Epithelial cell of proximal tubule (primary cell): Measurements from ENCODE around the gene FAM151A. TPM values are rescaled to one million over a fixed set of nuclear protein-coding genes. Genes with fewer than 3 reads are reported as not detected.

ENCODE experiments used
- DNase-seq: peaks from one replicate; pipeline ENCODE4 v3.0.0-alpha.2; 2011; ENCODE audit warnings: low read depth
- H3K4me3 ChIP-seq: 2 replicates; pipeline ENCODE4 v1.5.1; 2011; ENCODE audit warnings: low read depth, mild to moderate bottlenecking, low read length
- CTCF ChIP-seq: conservative IDR thresholded peaks from 2 replicates; pipeline ENCODE4 v1.5.1; 2012; ENCODE audit warnings: low read depth, mild to moderate bottlenecking, low read length
- total RNA-seq: library from RNA; depleted of rRNA; stranded (reverse); fragments of >200 nt; gene quantifications from 2 replicates; pipeline ENCODE4 v1.2.3, GENCODE V29; 2015

The FAM151A gene
- total RNA-seq, 1 donor from 2014 or later, result not detected

DNA sequence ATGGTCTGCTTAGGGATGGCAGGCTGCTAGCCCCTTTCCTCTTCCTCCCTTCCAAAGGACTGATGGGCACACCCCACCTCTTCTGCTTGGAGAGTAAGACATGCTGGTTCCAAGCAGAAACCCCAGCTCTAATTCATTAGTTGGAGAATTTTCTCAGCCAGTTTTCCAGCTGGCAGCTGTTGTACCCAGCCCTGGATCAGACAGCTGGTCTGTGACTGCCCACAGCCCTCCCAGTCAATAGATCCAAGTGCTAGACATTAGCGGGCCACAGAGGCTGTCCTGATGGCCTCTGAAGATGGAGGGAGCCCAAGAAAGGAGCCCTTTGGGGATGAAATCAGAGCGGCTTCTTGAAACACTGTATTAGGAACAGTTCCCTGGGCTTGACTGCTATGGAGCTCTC lies 39.5 kb downstream of the FAM151A start:
- no peak for TF ChIP-seq CTCF
- H3K4me3 ChIP-seq, result no peak overlapping the region
- no peak for DNase-seq

DNA sequence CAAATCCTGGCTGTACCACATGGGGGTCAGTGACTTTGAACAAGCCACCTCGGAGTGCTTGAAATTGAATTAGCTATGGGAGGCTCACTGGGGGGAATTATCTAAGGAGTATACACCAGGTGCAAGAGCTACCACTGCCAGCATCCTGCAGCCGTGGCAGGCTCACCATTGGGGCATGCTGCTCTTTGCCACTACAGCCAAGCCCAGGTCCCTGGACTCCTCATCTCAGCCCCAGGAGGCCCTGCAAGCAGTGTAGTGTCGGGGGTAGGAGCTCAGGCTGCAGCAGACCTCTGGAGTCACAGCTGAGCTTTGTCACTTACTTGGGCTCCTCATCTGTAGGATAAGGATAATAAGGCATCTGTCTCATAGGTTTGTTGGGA lies 40.0 kb downstream of the FAM151A start:
- no peak for TF ChIP-seq CTCF
- no peak for DNase-seq

GRCh38 chr1:54582566-54583306 lies 40.6 kb downstream of the FAM151A start:
- DNase-seq, result no peak
- no peak for TF ChIP-seq CTCF
- no peak overlapping the region for H3K4me3 ChIP-seq

More for the DNA sequence above, 40.0 kb downstream of the FAM151A start:
- H3K4me3 ChIP-seq, result no peak overlapping the region

DNA sequence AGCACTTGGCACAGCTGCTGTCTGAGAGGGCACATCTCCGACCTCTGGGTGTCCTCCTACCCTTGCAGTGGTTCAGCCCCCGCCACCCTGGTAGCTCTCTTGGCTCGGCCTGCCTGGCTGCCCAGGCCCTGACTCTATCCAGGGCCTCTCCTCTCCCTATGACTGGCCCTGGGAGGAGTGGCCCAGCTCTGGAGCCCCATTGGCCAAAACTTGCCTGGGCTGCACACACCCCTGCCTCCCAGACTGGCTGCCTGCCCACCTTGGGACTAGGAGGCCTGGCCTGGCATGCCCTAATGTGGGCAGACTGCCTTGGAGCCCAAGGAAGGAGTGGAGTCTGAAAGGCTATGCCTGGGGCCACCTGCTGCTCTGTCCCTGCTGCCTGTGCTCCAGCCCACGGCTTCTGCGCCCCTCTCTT lies 41.7 kb downstream of the FAM151A start:
- peak; percentile 47 for DNase-seq
- H3K4me3 ChIP-seq, result no peak overlapping the region
- no peak for TF ChIP-seq CTCF

DNA sequence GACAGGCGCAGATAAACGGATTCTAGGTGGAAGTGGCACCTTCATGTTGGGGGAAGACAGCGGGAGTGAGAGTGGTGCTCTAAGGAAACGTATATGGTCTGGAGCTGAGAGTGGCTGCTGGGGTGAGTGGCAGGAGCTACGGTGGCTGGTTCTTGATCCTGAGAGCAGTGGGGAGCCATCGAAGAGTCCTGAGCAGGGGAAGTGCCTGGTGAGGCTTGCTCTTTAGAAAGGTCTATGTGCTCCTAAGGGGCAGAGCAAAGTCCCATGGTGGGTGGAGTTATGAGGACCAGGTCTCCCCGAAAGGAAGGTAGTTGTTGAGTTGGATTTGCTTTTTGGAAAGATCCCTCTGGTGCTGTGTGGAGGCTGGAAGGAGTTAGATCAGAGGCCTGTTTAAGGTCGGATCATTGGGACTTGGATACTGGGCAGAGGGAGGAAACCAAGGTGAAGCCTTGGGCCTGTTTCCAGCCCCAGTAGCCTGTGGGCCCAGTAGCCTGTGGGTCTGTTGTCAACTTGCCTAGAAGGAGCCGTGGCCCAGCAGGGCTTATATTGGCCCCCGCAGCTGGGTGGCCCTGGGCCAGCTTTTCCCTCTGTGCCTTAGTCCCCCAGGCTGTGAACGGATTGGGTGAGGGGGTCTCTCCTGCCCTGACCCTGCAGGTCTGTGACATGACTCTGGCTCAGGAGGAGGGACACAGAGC lies 42.3 kb downstream of the FAM151A start:
- TF ChIP-seq CTCF, result no peak
- DNase-seq, result no peak
- no peak overlapping the region for H3K4me3 ChIP-seq

DNA sequence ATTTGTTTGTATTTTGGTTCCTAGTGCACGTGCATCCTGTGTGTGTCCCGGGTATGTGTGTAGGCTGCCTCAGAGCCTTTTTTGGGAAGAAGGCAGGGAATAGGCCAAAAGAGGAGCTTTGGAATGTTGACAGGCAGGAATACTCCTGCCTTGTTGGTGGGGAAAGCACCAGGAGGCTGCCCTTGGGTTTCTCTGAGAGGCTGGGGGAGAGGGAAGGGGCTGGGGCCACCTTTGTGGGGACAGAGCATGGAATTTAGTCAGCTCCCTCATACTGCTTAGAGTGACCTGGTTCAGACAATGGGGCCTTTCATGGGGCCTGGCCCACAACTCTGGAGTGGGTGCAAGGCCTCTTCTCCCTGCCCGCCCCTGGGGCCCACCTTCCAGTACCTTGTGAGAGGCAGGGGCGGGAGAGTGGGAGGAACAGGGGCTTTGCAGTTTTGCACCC lies 44.0 kb downstream of the FAM151A start:
- DNase-seq, result no peak
- TF ChIP-seq CTCF, result no peak
- H3K4me3 ChIP-seq, result no peak overlapping the region
